NOMO-1 treated with DMSO at 0.1 percent for 48 hours (cell line): Measurements from ENCODE around the gene PAIP2B.

ENCODE experiments used
- DNase-seq: peaks from one replicate; lab custom pipeline; 2025; ENCODE audit not compliant: unreplicated experiment; lab: John Stamatoyannopoulos, UW

PAIP2B gene

DNA sequence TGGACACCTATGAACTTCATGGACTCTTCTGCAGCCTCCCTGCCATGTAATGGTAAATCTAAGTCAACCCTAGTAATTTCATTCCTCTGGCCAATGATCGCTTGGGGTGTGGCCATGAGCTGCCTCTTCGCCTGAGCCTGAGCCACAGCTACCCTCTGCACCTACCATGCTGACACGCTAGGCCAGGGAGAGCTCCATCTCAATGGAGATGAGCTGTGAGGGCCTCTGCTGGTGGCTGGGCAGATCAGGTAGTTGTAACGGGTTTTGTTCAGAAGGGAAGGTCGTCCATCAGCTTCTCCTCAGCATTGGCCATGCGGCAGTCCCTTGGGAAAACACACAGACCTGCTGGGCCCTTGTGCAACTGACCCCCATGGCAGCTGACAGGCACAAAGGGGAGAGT is 72.1 kb downstream of the PAIP2B start:
- DNase-seq: peak; percentile 43

DNA sequence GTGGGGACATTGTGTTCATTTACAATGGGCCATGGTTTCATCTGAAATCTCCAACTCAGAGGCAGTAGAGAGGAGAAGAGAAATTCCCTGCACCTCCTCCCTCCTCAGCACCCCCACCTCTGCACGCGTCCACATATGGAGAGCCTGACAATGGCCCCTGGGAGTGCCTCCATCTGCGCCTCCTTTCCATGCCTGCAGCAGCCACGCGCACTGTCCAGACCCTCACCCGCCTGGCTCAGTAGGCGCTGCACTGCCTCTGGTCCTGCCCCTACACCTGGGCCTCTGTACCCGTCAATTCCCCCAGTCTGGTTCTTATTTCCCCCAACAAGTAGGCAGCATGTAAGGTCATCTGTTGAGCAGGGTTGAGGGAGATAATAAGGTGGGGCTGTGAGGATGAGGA is 72.6 kb downstream of the PAIP2B start:
- DNase-seq: no peak

DNA sequence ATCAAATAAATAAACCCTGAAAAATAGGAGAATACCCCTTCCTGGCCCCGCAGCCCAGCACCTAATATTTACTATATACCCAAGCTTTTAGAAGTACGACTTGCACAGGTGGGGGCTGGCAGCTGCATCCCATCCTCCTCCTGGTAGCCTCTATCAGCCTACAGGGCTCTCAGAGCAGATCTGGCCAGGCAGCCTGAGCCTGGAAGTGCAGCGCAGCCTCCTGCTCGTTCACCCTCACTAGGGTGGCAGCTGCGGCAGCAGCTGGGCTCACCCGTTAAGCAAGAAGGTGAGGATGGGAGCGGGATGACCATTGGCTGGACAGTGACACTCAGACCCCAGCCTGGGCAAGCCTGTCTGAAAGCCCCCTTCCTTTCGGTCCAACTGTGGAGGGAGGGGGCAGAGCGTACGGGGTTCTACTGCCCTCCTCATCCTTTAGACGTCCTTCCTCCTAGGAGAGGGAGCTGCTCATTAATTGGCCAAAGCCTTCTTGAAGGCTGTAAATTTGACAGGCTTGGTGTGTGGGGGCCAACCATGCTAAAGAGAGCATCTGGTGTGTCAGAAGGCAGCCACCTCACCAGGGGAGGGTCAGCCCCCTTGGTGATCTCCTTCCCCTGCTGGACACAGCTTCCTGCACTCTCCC is 73.2 kb downstream of the PAIP2B start:
- no peak for DNase-seq

DNA sequence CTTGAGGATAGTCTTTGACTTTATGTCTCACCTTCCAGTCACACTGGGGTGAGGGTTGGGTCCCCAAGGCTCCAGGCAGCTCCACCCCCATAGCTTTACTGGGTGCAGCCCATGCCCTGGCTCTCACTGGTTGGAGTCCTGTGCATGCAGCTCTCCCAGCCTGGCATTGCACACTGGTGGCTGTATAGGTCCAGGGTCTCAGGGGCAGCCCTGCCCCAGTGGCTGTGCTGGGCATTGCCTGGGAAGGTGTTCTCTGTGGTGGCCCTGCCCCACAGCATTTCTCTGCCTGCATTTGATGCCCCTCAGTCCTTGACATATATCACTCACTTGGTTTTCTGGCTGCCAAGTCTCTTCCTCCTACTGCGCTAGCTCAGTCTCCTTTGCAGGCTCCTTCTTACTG is 75.3 kb downstream of the PAIP2B start:
- DNase-seq: no peak

DNA sequence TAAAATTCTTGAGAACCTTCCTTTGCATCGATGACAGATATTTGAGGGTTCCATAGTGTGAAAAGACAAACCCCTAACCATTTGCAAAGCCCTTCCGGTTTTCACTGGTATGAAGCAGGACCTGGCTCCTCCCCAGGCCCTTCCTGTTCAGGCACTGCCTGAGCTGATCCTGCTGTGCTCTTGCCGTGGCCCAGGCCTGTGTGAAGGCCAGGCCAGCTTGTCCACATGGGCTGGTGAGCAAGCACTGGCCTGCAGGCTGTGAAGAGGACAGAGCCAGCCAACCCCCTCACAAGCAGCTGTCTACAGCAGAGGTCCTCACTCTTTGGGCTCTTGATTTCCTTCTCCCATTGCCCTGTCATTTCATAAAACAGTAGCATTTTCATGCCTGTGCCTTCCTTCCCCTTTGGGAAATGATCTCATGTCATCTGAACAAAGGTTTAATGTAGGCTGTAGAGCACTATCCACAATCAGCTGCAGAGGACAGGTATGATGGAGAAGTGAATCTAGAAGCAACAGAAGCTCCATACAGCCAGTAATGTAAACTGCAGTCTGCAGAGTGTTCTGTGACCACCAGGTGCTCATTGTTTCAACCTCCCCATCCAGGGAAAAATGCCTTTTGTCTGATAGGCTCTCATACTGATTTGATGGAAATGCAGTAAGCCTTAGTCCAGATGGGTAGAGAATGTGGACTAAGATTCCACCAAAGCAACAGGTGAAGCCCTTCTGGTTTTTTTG is 76.7 kb downstream of the PAIP2B start:
- DNase-seq: no peak

DNA sequence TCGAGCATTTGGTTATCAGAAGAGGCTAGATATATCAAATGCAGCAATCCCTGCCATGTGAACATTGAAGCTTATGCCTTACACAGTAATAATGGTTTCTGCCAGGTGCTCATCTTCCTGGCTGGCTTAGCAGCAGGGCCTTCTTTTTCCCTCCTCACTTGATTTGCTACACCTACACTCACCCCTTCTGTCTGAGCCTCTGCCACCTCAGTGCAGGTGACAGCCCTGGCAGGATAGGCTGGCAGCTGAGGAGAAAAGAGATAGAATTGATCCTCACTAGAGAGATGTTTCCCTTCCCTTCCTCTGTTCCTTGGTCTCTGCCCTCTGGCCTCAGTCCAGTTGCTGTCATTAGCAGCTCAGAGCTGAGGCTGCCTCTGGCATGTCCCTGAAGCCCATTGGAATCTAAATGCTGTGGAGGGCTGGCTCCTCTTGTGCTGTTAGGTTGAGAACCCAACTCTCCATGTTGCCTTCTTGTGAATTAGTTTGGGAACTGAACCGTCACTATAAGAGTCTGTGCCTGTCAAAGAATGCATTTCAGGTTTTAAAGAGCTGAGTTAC is 78.3 kb downstream of the PAIP2B start:
- DNase-seq: no peak

DNA sequence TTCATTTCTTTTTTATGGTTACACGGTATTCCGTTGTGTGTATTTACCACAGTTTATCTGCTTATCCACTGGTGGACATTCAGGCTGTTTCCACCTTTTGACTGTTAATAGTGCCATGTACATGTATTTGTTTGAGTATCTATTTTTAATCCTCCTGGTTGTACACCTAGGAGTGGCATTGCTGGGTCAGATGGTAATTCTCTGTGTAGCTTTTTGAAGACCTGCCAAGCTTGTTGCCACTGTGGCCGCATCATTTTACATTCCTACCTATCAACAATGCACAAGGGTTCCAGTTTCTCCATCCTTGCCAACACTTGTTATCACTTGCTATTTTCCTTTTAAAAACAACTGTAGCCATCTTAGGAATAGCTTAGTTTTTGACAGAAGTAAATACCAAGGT is 83.1 kb downstream of the PAIP2B start:
- no peak for DNase-seq

DNA sequence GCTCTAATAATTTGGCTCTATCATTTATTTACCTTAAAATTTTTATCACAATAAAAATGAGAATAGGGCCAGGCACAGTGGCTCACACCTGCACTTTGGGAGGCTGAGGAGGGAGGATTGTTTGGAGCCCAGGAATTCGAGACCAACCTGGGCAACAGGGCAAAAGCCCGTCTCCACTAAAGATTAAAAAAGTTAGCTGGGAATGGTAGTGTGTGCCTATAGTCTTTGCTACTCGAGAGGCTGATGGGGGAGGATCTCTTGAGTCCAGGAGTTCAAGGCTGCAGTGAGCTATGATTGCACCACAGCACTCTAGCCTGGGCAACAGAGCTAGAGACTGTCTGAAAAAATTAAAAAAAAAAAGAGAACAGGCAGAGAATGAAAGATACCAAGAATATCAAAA is 90.7 kb downstream of the PAIP2B start:
- DNase-seq: no peak

DNA sequence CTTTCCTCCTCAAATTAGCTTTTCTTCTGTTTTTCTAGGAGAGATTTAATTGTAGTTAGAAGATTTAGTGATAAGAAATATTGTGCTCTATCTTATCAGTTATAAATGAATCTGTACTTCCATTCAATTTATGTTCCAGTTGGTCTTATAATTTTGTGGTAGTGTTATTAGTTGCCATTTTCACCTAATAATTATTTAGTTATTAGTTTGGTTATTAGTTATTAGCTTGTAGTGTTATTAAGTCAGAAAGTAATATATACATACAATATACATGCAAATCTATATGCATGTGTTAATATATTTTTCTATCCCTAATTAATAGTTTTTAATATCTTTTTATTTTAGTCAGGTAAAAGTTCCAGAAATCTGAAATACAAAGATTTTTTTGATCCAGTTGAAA is 93.3 kb downstream of the PAIP2B start:
- DNase-seq: no peak
